Thoracic aorta (tissue), 2 donors: ENCODE measurements around the gene ZNF573. TPM values are rescaled to one million over a fixed set of nuclear protein-coding genes. Genes with fewer than 3 reads are reported as not detected.

ENCODE experiments used
- ATAC-seq: fragments of 150-250 bp; one replicate; pipeline ENCODE4 v1.8.0; 2017; ENCODE audit warnings: low read depth; ENCODE audit not compliant: insufficient number of reproducible peaks, low FRiP score
- DNase-seq: peaks from one replicate; pipeline ENCODE4 v3.0.0-alpha.2; 2020; ENCODE audit warnings: low spot score
- H3K27ac ChIP-seq, 2 donors: fragments of 200-600 bp; sonication (generic); 1 replicate in 1 of 2; 2 replicates in 1 of 2; pipeline ENCODE4 v1.5.1; 2016; ENCODE audit warnings: mild to moderate bottlenecking in 2 of 2, moderate library complexity in 2 of 2
- H3K27me3 ChIP-seq: fragments of 200-600 bp; sonication (generic); replicated peaks from 2 replicates; pipeline ENCODE4 v1.6.0; 2016; ENCODE audit warnings: mild to moderate bottlenecking; ENCODE audit not compliant: insufficient read depth
- H3K36me3 ChIP-seq: fragments of 200-600 bp; sonication (generic); one replicate; pipeline ENCODE4 v1.5.1; 2016
- H3K4me1 ChIP-seq, 2 donors: fragments of 200-600 bp; sonication (generic); 1 replicate in 1 of 2; 2 replicates in 1 of 2; pipeline versions ENCODE4 v1.5.1 to v1.6.0; 2016; ENCODE audit warnings: low read depth in 2 of 2, mild to moderate bottlenecking in 1 of 2; ENCODE audit not compliant: control insufficient read depth in 1 of 2
- H3K4me3 ChIP-seq: fragments of 200-600 bp; sonication (generic); 2 replicates; pipeline ENCODE4 v1.5.1; 2016; ENCODE audit warnings: mild to moderate bottlenecking
- H3K9me3 ChIP-seq: fragments of 200-600 bp; sonication (generic); 2 replicates; pipeline ENCODE4 v1.5.1; 2016
- CTCF ChIP-seq: fragments of 200-600 bp; sonication (generic); IDR thresholded peaks from one replicate; pipeline ENCODE4 v1.5.1; 2019; ENCODE audit warnings: antibody characterized with exemption
- total RNA-seq, 2 donors: library from RNA; depleted of rRNA; stranded (reverse); fragments of >200 nt; gene quantifications; one replicate each; pipeline versions ENCODE4 v1.1.0 to v1.2.3, GENCODE V29; 2016

ZNF573 gene
- total RNA-seq, 2 donors from 2014 or later, result 5.8 to 18.8 TPM

- peaks cover 56% of the 10 kb centered on the region for H3K9me3 ChIP-seq
These were observed 41.0 kb downstream of the ZNF573 start for GRCh38 chr19:37738371-37738770.

GRCh38 chr19:37725181-37725580 is 54.2 kb downstream of the ZNF573 start:
- DNase-seq, result no peak
- Histone ChIP-seq H3K4me1 (no peaks in the 10 kb centered on the region), H3K4me3 (no peak overlapping the region), H3K9me3 (no peaks in the 10 kb centered on the region), H3K27me3 (no peaks in the 10 kb centered on the region), H3K36me3 (no peaks in the 10 kb centered on the region), H3K27ac (no peak overlapping the region)
- ATAC-seq, result no peak
- no peak for TF ChIP-seq CTCF

More at GRCh38 chr19:37738371-37738770, 41.0 kb downstream of the ZNF573 start:
- ATAC-seq (no peak), DNase-seq (no peak)
- Histone ChIP-seq H3K27ac (no peak overlapping the region), H3K27me3 (no peaks in the 10 kb centered on the region), H3K36me3 (peaks cover 30% of the 10 kb centered on the region), H3K4me1 (no peaks in the 10 kb centered on the region), H3K4me3 (no peak overlapping the region)
- no peak for TF ChIP-seq CTCF

GRCh38 chr19:37719927-37720265 is 59.5 kb downstream of the ZNF573 start:
- Histone ChIP-seq H3K4me1 (peaks cover 5 to 12% of the 10 kb centered on the region in 2 donors), H3K27ac (peak overlapping the region in 1 of 2 donors; percentile 63), H3K27me3 (no peaks in the 10 kb centered on the region), H3K36me3 (peaks cover 3% of the 10 kb centered on the region), H3K9me3 (no peaks in the 10 kb centered on the region), H3K4me3 (peak overlapping the region; percentile 94)
- ATAC-seq (no peak), DNase-seq (no peak)
- peak; percentile 4 for TF ChIP-seq CTCF

GRCh38 chr19:37719111-37719926 is 60.1 kb downstream of the ZNF573 start, which contains the start of gene ZNF607:
Gene ZNF607, minus strand, starts transcription at chr19:37719761. Its CDS starts 8,143 bp downstream, at chr19:37711618.
- Histone ChIP-seq H3K36me3 (peaks cover 5% of the 10 kb centered on the region), H3K27me3 (no peaks in the 10 kb centered on the region), H3K4me1 (peaks cover 5 to 12% of the 10 kb centered on the region in 2 donors), H3K9me3 (no peaks in the 10 kb centered on the region), H3K4me3 (peak within 1 kb of the TSS; percentile 94), H3K27ac (peak within 1 kb of the TSS; percentile 28 to 63)
- peak; percentile 98 for ATAC-seq
- TF ChIP-seq CTCF, result peak; percentile 38
- peak; percentile 33 for DNase-seq

GRCh38 chr19:37718304-37718703 is 61.1 kb downstream of the ZNF573 start:
- H3K4me3 ChIP-seq, result peak overlapping the region; percentile 94
- H3K4me1 ChIP-seq, result peaks cover 5 to 12% of the 10 kb centered on the region in 2 donors
- DNase-seq (no peak), ATAC-seq (no peak)
- peaks cover 5% of the 10 kb centered on the region for H3K36me3 ChIP-seq
- TF ChIP-seq CTCF, result no peak
- no peak overlapping the region for H3K27ac ChIP-seq
- H3K27me3 ChIP-seq, result no peaks in the 10 kb centered on the region
- no peaks in the 10 kb centered on the region for H3K9me3 ChIP-seq
